ENCODE measurements around the gene ZNF501. TPM values are rescaled to one million over a fixed set of nuclear protein-coding genes. Genes with fewer than 3 reads are reported as not detected.

Gene ZNF501
- total and polyA plus RNA-seq, 3 donors from 2014 or later, result 9.2 to 12.3 (median 10.2) TPM

DNA sequence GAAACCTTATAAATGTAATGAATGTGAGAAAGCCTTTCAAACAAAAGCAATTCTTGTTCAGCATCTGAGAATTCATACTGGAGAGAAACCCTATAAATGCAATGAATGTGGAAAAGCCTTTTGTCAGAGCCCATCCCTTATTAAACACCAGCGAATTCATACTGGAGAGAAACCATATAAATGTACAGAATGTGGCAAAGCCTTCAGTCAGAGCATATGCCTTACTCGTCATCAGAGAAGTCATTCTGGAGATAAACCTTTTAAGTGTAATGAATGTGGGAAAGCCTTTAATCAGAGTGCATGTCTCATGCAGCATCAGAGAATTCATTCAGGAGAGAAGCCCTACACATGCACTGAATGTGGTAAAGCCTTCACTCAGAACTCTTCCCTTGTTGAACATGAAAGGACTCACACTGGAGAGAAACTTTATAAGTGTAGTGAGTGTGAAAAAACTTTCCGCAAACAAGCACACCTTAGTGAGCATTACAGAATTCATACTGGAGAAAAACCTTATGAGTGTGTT lies 5.3 kb downstream of the ZNF501 start:
- intact Hi-C loops (cut with DNase I; ENCODE audit: low total_unique reads), result no loop called here
- no peak for DNase-seq
- WGBS, 2 donors, result 88 to 97% methylated on average over 3 of the region's 3 CpGs
- Histone ChIP-seq H3K4me3 (no peak overlapping the region), H3K36me3 (ENCODE audit: low read depth, missing control alignments) (no peaks in the 10 kb centered on the region), H3K27me3 (no peaks in the 10 kb centered on the region), H3K27ac (no peak overlapping the region), H3K4me1 (no peaks in the 10 kb centered on the region), H3K9me3 (no peaks in the 10 kb centered on the region)
- TF ChIP-seq POLR2A (IDR thresholded peaks at IDR 0.05), result no peak
- TF ChIP-seq, protein P1, sequence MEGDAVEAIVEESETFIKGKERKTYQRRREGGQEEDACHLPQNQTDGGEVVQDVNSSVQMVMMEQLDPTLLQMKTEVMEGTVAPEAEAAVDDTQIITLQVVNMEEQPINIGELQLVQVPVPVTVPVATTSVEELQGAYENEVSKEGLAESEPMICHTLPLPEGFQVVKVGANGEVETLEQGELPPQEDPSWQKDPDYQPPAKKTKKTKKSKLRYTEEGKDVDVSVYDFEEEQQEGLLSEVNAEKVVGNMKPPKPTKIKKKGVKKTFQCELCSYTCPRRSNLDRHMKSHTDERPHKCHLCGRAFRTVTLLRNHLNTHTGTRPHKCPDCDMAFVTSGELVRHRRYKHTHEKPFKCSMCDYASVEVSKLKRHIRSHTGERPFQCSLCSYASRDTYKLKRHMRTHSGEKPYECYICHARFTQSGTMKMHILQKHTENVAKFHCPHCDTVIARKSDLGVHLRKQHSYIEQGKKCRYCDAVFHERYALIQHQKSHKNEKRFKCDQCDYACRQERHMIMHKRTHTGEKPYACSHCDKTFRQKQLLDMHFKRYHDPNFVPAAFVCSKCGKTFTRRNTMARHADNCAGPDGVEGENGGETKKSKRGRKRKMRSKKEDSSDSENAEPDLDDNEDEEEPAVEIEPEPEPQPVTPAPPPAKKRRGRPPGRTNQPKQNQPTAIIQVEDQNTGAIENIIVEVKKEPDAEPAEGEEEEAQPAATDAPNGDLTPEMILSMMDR (IDR thresholded peaks at IDR 0.05), result no peak

DNA sequence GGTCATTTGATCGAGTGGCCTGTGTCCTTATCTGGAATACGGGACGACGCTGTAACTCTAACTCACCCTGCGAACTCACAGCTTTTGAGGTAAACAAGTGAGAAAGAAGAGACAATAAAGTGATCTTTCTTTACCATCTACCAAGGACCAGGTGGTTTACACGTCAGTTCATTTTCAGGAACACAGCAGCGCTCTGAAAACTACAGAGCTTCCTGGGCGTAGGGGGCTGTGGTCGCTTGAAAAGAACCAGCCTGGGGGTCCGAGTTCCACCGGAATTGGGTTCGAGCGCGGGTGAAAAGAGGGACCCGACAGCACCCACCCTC lies 31.6 kb downstream of the ZNF501 start:
- intact Hi-C loops (cut with DNase I; ENCODE audit: low total_unique reads), result no loop called here
- WGBS, 2 donors, result 2 to 3% methylated on average over 15 of the region's 15 CpGs
- Histone ChIP-seq H3K27ac (peak overlapping the region; percentile 52 to 69), H3K36me3 (ENCODE audit: low read depth, missing control alignments) (no peaks in the 10 kb centered on the region), H3K27me3 (no peaks in the 10 kb centered on the region), H3K9me3 (no peaks in the 10 kb centered on the region), H3K4me3 (peak overlapping the region; percentile 77 to 78), H3K4me1 (peaks cover 5% of the 10 kb centered on the region)
- TF ChIP-seq, protein P1 (IDR thresholded peaks at IDR 0.05), result no peak
- no peak for TF ChIP-seq POLR2A (IDR thresholded peaks at IDR 0.05)
- no peak for DNase-seq

DNA sequence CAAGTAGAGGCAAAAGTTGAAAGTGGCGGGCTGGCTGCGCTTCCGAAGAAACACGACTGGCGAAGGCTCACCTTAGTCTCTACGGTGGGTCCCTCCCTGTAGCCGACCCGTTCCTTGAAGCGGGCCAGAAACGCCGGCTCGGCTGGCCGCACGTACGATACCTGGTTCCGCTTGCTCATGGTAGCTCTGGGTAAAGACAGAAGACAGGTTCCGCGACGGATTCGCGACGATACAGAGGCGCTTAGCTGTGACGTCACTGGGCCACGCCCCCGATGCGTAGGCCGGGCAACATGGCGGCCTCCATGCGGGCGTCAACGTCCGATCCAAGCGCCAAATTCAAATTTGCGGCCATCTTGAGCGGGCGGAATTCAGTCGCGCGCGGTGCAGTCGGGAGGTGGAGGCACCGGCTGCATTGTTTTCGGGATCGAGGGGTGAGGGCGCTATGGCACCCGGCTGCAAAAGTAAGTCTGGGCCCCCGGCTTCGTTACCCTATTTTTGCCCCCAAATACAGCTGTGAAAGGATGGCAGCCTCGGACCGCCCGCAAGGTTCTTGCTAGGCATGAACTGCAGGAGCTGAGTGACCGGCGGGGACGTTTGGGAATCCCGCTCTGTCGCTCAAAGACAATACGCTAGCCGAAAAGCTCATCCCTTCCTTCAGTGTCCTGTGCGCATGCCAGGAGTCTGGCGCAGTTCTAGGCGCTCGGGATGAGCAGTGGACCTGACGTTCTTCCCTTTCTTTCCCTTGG lies 32.2 kb downstream of the ZNF501 start, which contains the start of the genes KIAA1143 and KIF15:
Gene KIAA1143 (minus strand): TSS at position 196 of the 746 bp plus-strand sequence. CDS start 17 bp downstream, at position 179.
Gene KIF15 (plus strand): TSS at position 371 of the 746 bp plus-strand sequence. CDS start 72 bp downstream, at position 443.
- 1 to 2% methylated on average over 20 to 64 of the region's 64 CpGs for WGBS, 2 donors
- intact Hi-C loops (cut with DNase I; ENCODE audit: low total_unique reads), result no loop called here

DNA sequence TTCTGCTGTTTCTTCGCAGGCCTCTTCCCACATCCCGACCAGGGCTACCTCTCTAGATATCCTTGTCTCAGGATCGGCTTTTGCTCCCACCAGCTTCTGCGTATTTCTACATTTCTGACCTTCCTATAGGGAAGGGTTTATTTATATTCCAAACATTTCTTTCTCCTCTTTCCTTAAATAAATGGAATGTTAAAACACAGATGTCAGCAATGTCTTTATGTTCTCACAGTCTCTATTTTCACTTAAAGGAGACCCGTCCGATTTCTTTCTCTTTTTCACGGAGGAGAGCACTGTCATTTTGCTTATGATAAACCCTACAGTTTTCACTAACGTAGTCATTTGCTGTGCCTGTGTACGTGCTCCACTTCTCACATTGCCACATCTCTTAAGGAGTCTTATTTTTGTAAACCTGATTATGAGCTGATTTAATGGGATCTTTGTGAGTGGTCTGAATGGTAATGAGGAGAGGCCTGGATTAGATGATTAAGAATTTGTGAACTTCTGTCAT lies 32.8 kb downstream of the ZNF501 start:
- DNase-seq, result no peak
- intact Hi-C loops (cut with DNase I; ENCODE audit: low total_unique reads), result no loop called here
- H3K9me3 ChIP-seq, result no peaks in the 10 kb centered on the region
- H3K4me3 ChIP-seq, result peak overlapping the region; percentile 77 to 78
- H3K27ac ChIP-seq, result peak overlapping the region in 1 of 2 donors; percentile 69
- no peak for TF ChIP-seq POLR2A (IDR thresholded peaks at IDR 0.05)
- TF ChIP-seq, protein P1 (IDR thresholded peaks at IDR 0.05), result no peak
- peaks cover 5% of the 10 kb centered on the region for H3K4me1 ChIP-seq
- H3K36me3 ChIP-seq (ENCODE audit: low read depth, missing control alignments), result no peaks in the 10 kb centered on the region
- 2 to 3% methylated on average over 9 of the region's 9 CpGs for WGBS, 2 donors
- no peaks in the 10 kb centered on the region for H3K27me3 ChIP-seq

More for the DNA sequence above, 32.2 kb downstream of the ZNF501 start, which contains the start of the genes KIAA1143 and KIF15:
- TF ChIP-seq POLR2A (IDR thresholded peaks at IDR 0.05), result no peak
- TF ChIP-seq, protein P1 (IDR thresholded peaks at IDR 0.05), result no peak
- Histone ChIP-seq H3K27me3 (no peaks in the 10 kb centered on the region), H3K4me3 (peak within 1 kb of the TSS; percentile 77 to 78), H3K4me1 (peaks cover 5% of the 10 kb centered on the region), H3K9me3 (no peaks in the 10 kb centered on the region), H3K27ac (peak within 1 kb of the TSS; percentile 52 to 69), H3K36me3 (ENCODE audit: low read depth, missing control alignments) (no peaks in the 10 kb centered on the region)
- DNase-seq, result peak; percentile 97
